ENCODE data around the gene BCAR3.
"Not testable (repeated sequence)": the region's sequence is repeated elsewhere in the genome, so short reads cannot be mapped to it uniquely, and the experiment has no call there.

BCAR3 gene

GRCh38 chr1:93687542-93687941 is 5.9 kb upstream of the BCAR3 start:
- DNase-seq, result no peak

- no peak for DNase-seq
Measured at GRCh38 chr1:93686504-93687250, 5.0 kb upstream of the BCAR3 start.

GRCh38 chr1:93685918-93686317 is 4.3 kb upstream of the BCAR3 start:
- DNase-seq, result no peak

- DNase-seq, result no peak
Measured at GRCh38 chr1:93683234-93683633, 1.6 kb upstream of the BCAR3 start.

GRCh38 chr1:93681989-93682412 is 364 bp upstream of the BCAR3 start:
- DNase-seq, result no peak

GRCh38 chr1:93680420-93681100 is 1.1 kb downstream of the BCAR3 start:
- no peak for DNase-seq

- DNase-seq, result no peak
Measured at GRCh38 chr1:93680076-93680419, 1.6 kb downstream of the BCAR3 start.

- DNase-seq, result no peak
Measured at GRCh38 chr1:93679546-93679945, 2.1 kb downstream of the BCAR3 start.

- no peak for DNase-seq
Measured at GRCh38 chr1:93678946-93679480, 2.6 kb downstream of the BCAR3 start.

GRCh38 chr1:93678491-93678890 is 3.1 kb downstream of the BCAR3 start:
- DNase-seq, result no peak

GRCh38 chr1:93677729-93678128 is 3.9 kb downstream of the BCAR3 start:
- DNase-seq, result no peak

GRCh38 chr1:93676427-93676826 is 5.2 kb downstream of the BCAR3 start:
- DNase-seq, result no peak

GRCh38 chr1:93675931-93676330 is 5.7 kb downstream of the BCAR3 start:
- no peak for DNase-seq

- DNase-seq, result no peak
Measured at GRCh38 chr1:93675271-93675670, 6.4 kb downstream of the BCAR3 start.

GRCh38 chr1:93674071-93674470 is 7.6 kb downstream of the BCAR3 start:
- DNase-seq, result not testable (repeated sequence)

GRCh38 chr1:93673163-93673829 is 8.3 kb downstream of the BCAR3 start:
- no peak for DNase-seq

- DNase-seq, result no peak
Measured at GRCh38 chr1:93672477-93673162, 9.0 kb downstream of the BCAR3 start.

GRCh38 chr1:93672069-93672468 is 9.6 kb downstream of the BCAR3 start:
- DNase-seq, result no peak

- DNase-seq, result no peak
Measured at GRCh38 chr1:93671099-93671621, 10.5 kb downstream of the BCAR3 start.

- DNase-seq, result no peak
Measured at GRCh38 chr1:93670141-93670540, 11.5 kb downstream of the BCAR3 start.

- no peak for DNase-seq
Measured at GRCh38 chr1:93669369-93669768, 12.3 kb downstream of the BCAR3 start.

- DNase-seq, result no peak
Measured at GRCh38 chr1:93668951-93669350, 12.7 kb downstream of the BCAR3 start.

- DNase-seq, result no peak
Measured at GRCh38 chr1:93668121-93668520, 13.5 kb downstream of the BCAR3 start.
